Endothelial cell of umbilical vein (primary cell): ENCODE data around the gene SNPH. TPM values are rescaled to one million over a fixed set of nuclear protein-coding genes. Genes with fewer than 3 reads are reported as not detected.
A peak's percentile ranks its signal among the peaks of the same experiment; 100 is the strongest.

ENCODE experiments used
- BruUV-seq: library from RNA; stranded (reverse); fragments of 400-500 nt; replicated peaks from 2 replicates; lab custom pipeline; 2021; lab: Mats Ljungman, UMichigan
- CTCF ChIA-PET: fragments of 300-600, 350-600 bp; sonication (Branson Sonifier 250); formaldehyde crosslinking; loops from one replicate; lab custom pipeline; 2021; ENCODE audit warnings: antibody characterized with exemption, inconsistent platforms; lab: Charles Lee
- POLR2A ChIA-PET: fragments of 300-600, 350-600 bp; sonication (Branson Sonifier 250); formaldehyde crosslinking; loops from one replicate; lab custom pipeline; 2021; ENCODE audit warnings: antibody characterized with exemption, inconsistent platforms; lab: Charles Lee
- DNase-seq: peaks from one replicate; pipeline ENCODE4 v3.0.0-alpha.2; 2011; ENCODE audit warnings: low read depth, low spot score
- FAIRE-seq: peaks from 2 replicates; lab custom pipeline; 2011; peaks lifted over from hg19 to GRCh38; lab: Jason Lieb, UNC
- H2AFZ ChIP-seq: 2 replicates; pipeline ENCODE4 v1.6.0; 2012; ENCODE audit warnings: low read depth, low read length, control low read depth, inconsistent platforms
- H3K27ac ChIP-seq: 2 replicates; pipeline ENCODE4 v1.5.1; 2011; ENCODE audit warnings: low read depth, mild to moderate bottlenecking, control low read depth, low read length, moderate library complexity; ENCODE audit not compliant: insufficient read depth
- H3K27me3 ChIP-seq, 2 experiments: 2 replicates each; pipeline versions ENCODE4 v1.6.0 to v1.6.1; 2011; ENCODE audit warnings: low read length in 2 of 2, mixed read lengths in 1 of 2; ENCODE audit not compliant: control insufficient read depth in 2 of 2, insufficient read depth in 2 of 2
- H3K36me3 ChIP-seq, 2 experiments: 2 replicates in 1 of 2; 3 replicates in 1 of 2; pipeline ENCODE4 v1.5.1; 2011; ENCODE audit warnings: low read length in 2 of 2, mild to moderate bottlenecking in 1 of 2, moderate library complexity in 1 of 2; ENCODE audit not compliant: control insufficient read depth in 2 of 2, insufficient read depth in 2 of 2; ENCODE audit errors: extremely low read depth in 1 of 2
- H3K4me1 ChIP-seq: 3 replicates; pipeline ENCODE4 v1.5.1; 2011; ENCODE audit warnings: mild to moderate bottlenecking, low read length; ENCODE audit not compliant: control insufficient read depth, insufficient read depth; ENCODE audit errors: extremely low read depth
- H3K4me2 ChIP-seq: 2 replicates; pipeline ENCODE4 v1.6.1; 2011; ENCODE audit warnings: low read length, control low read depth, mixed read lengths; ENCODE audit not compliant: insufficient read depth
- H3K4me3 ChIP-seq, 3 experiments: fragments of 200-600 bp in 1 of 3; sonication (generic), shearing (Covaris generic) in 1 of 3; replicated peaks in 1 of 3; 2 replicates each; pipeline ENCODE4 v1.5.1; 2011 to 2016; ENCODE audit warnings: control low read depth in 3 of 3, low read length in 3 of 3, mild to moderate bottlenecking in 2 of 3, inconsistent platforms in 1 of 3, low read depth in 1 of 3, moderate library complexity in 1 of 3; ENCODE audit not compliant: insufficient read depth in 1 of 3
- H3K79me2 ChIP-seq: 2 replicates; pipeline ENCODE4 v1.6.0; 2012; ENCODE audit warnings: low read length, inconsistent platforms; ENCODE audit not compliant: control insufficient read depth, insufficient read depth
- H3K9ac ChIP-seq: replicated peaks from 2 replicates; pipeline ENCODE3; 2011; ENCODE audit warnings: low read length, control low read depth; ENCODE audit not compliant: insufficient read depth; ENCODE audit errors: extremely low read depth
- H3K9me1 ChIP-seq: replicated peaks from 3 replicates; pipeline ENCODE4 v1.6.0; 2011; ENCODE audit warnings: mild to moderate bottlenecking, low read length; ENCODE audit not compliant: control insufficient read depth, insufficient read depth; ENCODE audit errors: extremely low read depth
- H3K9me3 ChIP-seq: replicated peaks from 2 replicates; pipeline ENCODE4 v1.5.1; 2012; ENCODE audit warnings: low read length, inconsistent platforms; ENCODE audit not compliant: control insufficient read depth, insufficient read depth
- H4K20me1 ChIP-seq: replicated peaks from 2 replicates; pipeline ENCODE3; 2011; ENCODE audit warnings: mild to moderate bottlenecking, low read length; ENCODE audit not compliant: control insufficient read depth, insufficient read depth; ENCODE audit errors: extremely low read depth
- EZH2 ChIP-seq: IDR thresholded peaks from 2 replicates; pipeline ENCODE4 v1.6.1; 2012; ENCODE audit warnings: borderline replicate concordance, low read depth, mild to moderate bottlenecking, moderate library complexity, low read length, inconsistent platforms; ENCODE audit not compliant: severe bottlenecking
- FOS ChIP-seq: IDR thresholded peaks from 2 replicates; pipeline ENCODE4 v1.6.1; 2011; ENCODE audit warnings: mild to moderate bottlenecking, low read length, moderate library complexity, borderline replicate concordance; ENCODE audit not compliant: insufficient read depth
- GATA2 ChIP-seq: IDR thresholded peaks from 2 replicates; pipeline ENCODE4 v1.7.0; 2011; ENCODE audit warnings: low read depth, mild to moderate bottlenecking, moderate library complexity, mixed read lengths, low read length; ENCODE audit not compliant: insufficient read length, insufficient read depth
- JUN ChIP-seq: IDR thresholded peaks from 2 replicates; pipeline ENCODE4 v1.6.1; 2011; ENCODE audit warnings: borderline replicate concordance, low read depth; ENCODE audit not compliant: insufficient read length, insufficient read depth
- MAX ChIP-seq: IDR thresholded peaks from 2 replicates; pipeline ENCODE4 v1.6.1; 2011; ENCODE audit not compliant: insufficient read depth, insufficient read length
- MYC ChIP-seq: IDR thresholded peaks from one replicate; pipeline ENCODE4 v1.6.1; 2011; ENCODE audit warnings: mild to moderate bottlenecking, low read depth, low read length
- POLR2A ChIP-seq: IDR thresholded peaks from 2 replicates; pipeline ENCODE4 v1.6.1; 2012; ENCODE audit warnings: low read depth, mild to moderate bottlenecking, control low read depth, low read length
- POLR2AphosphoS5 ChIP-seq: IDR thresholded peaks from 2 replicates; pipeline ENCODE4 v1.6.1; 2012; ENCODE audit warnings: low read depth, mild to moderate bottlenecking, control low read depth, low read length, moderate library complexity; ENCODE audit not compliant: insufficient read depth
- dilution Hi-C: fragments of 300-500 bp; cut with MboI; formaldehyde crosslinking; loops from one replicate; pipeline ENCODE4 v1.15.0; 2019; ENCODE audit warnings: low sequenced_read_pairs; ENCODE audit not compliant: extremely low pct_ligation_motif_present
- intact Hi-C: fragments of 100-400 bp; cut with micrococcal nuclease; formaldehyde crosslinking; loops from one replicate; pipeline ENCODE4 v1.10.0; 2022
- polyA plus RNA-seq, 4 experiments: library from polyadenylated mRNA; depleted of rRNA in 3 of 4; stranded (reverse) in 3 of 4; unstranded in 1 of 4; fragments of >200 nt; gene quantifications; 2 replicates each; pipeline versions ENCODE4 v1.2.1 to v1.2.3, GENCODE V29; 2011 to 2012; ENCODE audit warnings: missing spikeins in 1 of 4
- total RNA-seq: library from RNA; stranded (reverse); gene quantifications from 2 replicates; pipeline ENCODE4 v1.2.3, GENCODE V29; 2021
- TF ChIP-seq, protein P1 (sequence below), 2 donors: IDR thresholded peaks; 1 replicate in 1 of 2; 2 replicates in 1 of 2; pipeline ENCODE4 v1.5.1; 2011; ENCODE audit warnings: low read length in 2 of 2, mild to moderate bottlenecking in 2 of 2, moderate library complexity in 2 of 2, control low read depth in 1 of 2, inconsistent platforms in 1 of 2, low read depth in 1 of 2; ENCODE audit not compliant: insufficient read depth in 1 of 2; ENCODE audit errors: extremely low read depth in 1 of 2

Gene SNPH
- total and polyA plus RNA-seq, 2 donors (not counting 3 experiments of a cell fraction or from before 2014, with no cell fraction given), result 2.3 to 5.5 TPM

DNA sequence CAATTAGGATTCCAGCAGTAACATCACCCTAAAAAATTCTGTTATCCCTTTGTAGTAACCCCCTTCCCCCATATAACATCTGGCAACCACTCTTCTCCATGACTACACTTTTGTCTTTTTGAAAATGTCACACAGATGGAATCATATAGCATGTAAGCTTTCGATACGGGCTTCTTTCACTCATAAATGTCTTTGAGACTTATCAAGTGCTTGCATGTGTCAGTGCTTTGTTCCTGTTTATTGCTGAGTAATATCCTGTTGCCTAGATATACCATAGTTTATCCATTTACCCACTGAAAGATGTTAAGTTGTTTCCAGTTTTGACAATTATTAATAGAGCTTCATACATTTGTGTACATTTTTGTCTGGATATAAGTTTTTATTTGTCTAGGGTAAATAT is 10.4 kb upstream of the SNPH start:
- dilution Hi-C loops (no loop called here), intact Hi-C loops (no loop called here)
- POLR2A ChIA-PET, result no interaction called here
- Histone ChIP-seq H3K9ac (no peak overlapping the region), H3K27me3 (peaks cover 3 to 11% of the 10 kb centered on the region in 2 experiments), H3K4me1 (peaks cover 5% of the 10 kb centered on the region), H3K9me1 (no peaks in the 10 kb centered on the region), H3K27ac (no peak overlapping the region), H3K79me2 (no peaks in the 10 kb centered on the region), H3K36me3 (no peaks in the 10 kb centered on the region), H3K4me2 (no peak overlapping the region), H3K9me3 (no peaks in the 10 kb centered on the region), H4K20me1 (no peaks in the 10 kb centered on the region), H2AFZ (no peak overlapping the region), H3K4me3 (no peak overlapping the region)
- TF ChIP-seq MYC, result no peak
- peak; percentile 37 for TF ChIP-seq FOS
- TF ChIP-seq EZH2, result no peak
- no peak for TF ChIP-seq JUN
- TF ChIP-seq GATA2, result peak; percentile 9
- peak; percentile 18 for DNase-seq
- CTCF ChIA-PET, result interaction anchor here (1.5 kb wide), 1 partner anchor 248 kb away, joined by 5 read pairs; no protein-coding TSS in a partner anchor
- FAIRE-seq, result no peak
- BruUV-seq, result no TSS peak

DNA sequence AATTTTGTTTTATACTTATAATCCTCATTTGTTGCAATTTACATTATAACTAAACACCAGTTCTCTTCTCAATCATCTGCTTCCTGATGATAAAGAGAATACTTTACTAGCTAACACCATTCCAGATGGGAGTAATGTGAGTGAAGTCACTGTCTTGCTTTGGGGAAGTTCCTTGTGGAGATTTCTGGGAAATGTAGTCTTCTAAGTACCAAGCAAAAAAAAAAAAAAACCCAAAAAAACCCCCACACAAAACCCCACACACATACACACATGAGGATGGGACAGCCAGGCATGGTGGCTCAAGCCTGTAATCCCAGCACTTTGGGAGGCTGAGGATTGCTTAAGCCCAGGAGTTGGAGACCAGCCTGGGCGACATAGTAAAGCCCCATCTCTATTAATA is 2.2 kb upstream of the SNPH start:
- H3K27me3 ChIP-seq, result peaks cover 0 to 3% of the 10 kb centered on the region in 2 experiments
- ChIA-PET POLR2A (no interaction called here), CTCF (no interaction called here)
- DNase-seq (peak; percentile 30), FAIRE-seq (no peak)
- H3K27ac ChIP-seq, result no peak overlapping the region
- no peaks in the 10 kb centered on the region for H3K79me2 ChIP-seq
- no peak overlapping the region for H3K4me2 ChIP-seq
- BruUV-seq, result no TSS peak
- no peak overlapping the region for H2AFZ ChIP-seq
- H3K4me1 ChIP-seq, result peaks cover 8% of the 10 kb centered on the region
- no peaks in the 10 kb centered on the region for H3K9me1 ChIP-seq
- H3K4me3 ChIP-seq, result no peak overlapping the region
- no peak overlapping the region for H3K9ac ChIP-seq
- dilution Hi-C loops (no loop called here), intact Hi-C loops (no loop called here)
- peaks cover 0 to 1% of the 10 kb centered on the region in 2 experiments for H3K36me3 ChIP-seq
- H4K20me1 ChIP-seq, result no peaks in the 10 kb centered on the region
- no peak for TF ChIP-seq FOS
- TF ChIP-seq, protein P1, sequence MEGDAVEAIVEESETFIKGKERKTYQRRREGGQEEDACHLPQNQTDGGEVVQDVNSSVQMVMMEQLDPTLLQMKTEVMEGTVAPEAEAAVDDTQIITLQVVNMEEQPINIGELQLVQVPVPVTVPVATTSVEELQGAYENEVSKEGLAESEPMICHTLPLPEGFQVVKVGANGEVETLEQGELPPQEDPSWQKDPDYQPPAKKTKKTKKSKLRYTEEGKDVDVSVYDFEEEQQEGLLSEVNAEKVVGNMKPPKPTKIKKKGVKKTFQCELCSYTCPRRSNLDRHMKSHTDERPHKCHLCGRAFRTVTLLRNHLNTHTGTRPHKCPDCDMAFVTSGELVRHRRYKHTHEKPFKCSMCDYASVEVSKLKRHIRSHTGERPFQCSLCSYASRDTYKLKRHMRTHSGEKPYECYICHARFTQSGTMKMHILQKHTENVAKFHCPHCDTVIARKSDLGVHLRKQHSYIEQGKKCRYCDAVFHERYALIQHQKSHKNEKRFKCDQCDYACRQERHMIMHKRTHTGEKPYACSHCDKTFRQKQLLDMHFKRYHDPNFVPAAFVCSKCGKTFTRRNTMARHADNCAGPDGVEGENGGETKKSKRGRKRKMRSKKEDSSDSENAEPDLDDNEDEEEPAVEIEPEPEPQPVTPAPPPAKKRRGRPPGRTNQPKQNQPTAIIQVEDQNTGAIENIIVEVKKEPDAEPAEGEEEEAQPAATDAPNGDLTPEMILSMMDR (IDR thresholded peaks at IDR 0.05; ENCODE audit: extremely low read depth in 1 of 2, insufficient read depth in 1 of 2, low read depth in 1 of 2, low read length in 2 of 2), result no peak
- no peak for TF ChIP-seq GATA2
- no peak for TF ChIP-seq POLR2A
- TF ChIP-seq EZH2, result no peak
- no peak for TF ChIP-seq MYC
- no peak for TF ChIP-seq JUN
- no peak for TF ChIP-seq POLR2AphosphoS5
- no peak for TF ChIP-seq MAX
- no peaks in the 10 kb centered on the region for H3K9me3 ChIP-seq
